Subcutaneous abdominal adipose tissue (tissue), 5 donors: ENCODE measurements around the gene RSL1D1.

ENCODE experiments used
- H3K27ac ChIP-seq: one replicate; pipeline ENCODE4 v1.7.0; 2013; ENCODE audit warnings: low read depth, mild to moderate bottlenecking, inconsistent platforms, low read length, moderate library complexity
- H3K27me3 ChIP-seq, 5 donors: one replicate each; pipeline ENCODE4 v1.7.0; 2013; ENCODE audit warnings: low read length in 5 of 5, inconsistent platforms in 1 of 5; ENCODE audit not compliant: control insufficient read depth in 5 of 5, insufficient read depth in 4 of 5
- H3K36me3 ChIP-seq, 5 donors: one replicate each; pipeline ENCODE4 v1.7.0; 2013; ENCODE audit warnings: low read length in 5 of 5; ENCODE audit not compliant: control insufficient read depth in 5 of 5, insufficient read depth in 5 of 5
- H3K4me1 ChIP-seq, 5 donors: one replicate each; pipeline ENCODE4 v1.7.0; 2013; ENCODE audit warnings: low read length in 5 of 5, mild to moderate bottlenecking in 3 of 5, moderate library complexity in 1 of 5; ENCODE audit not compliant: control insufficient read depth in 5 of 5, insufficient read depth in 5 of 5
- H3K4me3 ChIP-seq, 5 donors: one replicate each; pipeline ENCODE4 v1.7.0; 2013; ENCODE audit warnings: low read length in 5 of 5, low read depth in 1 of 5
- H3K9ac ChIP-seq, 5 donors: one replicate each; pipeline ENCODE4 v1.7.0; 2013; ENCODE audit warnings: low read length in 5 of 5, mild to moderate bottlenecking in 4 of 5, moderate library complexity in 3 of 5
- H3K9me3 ChIP-seq, 5 donors: one replicate each; pipeline ENCODE4 v1.7.0; 2013; ENCODE audit warnings: low read length in 5 of 5; ENCODE audit not compliant: control insufficient read depth in 5 of 5
- donor health status: healthy.
- donor health status: healthy.
- donor health status: healthy.
- donor health status: healthy.
- donor health status: healthy.

The RSL1D1 gene

GRCh38 chr16:11851294-11852091 lies at the start of gene RSL1D1:
RSL1D1 (minus strand) TSS chr16:11851542; CDS start chr16:11851512, 30 bp downstream.
- H3K9ac ChIP-seq, result peak within 1 kb of the TSS; percentile 81 to 98 (median 94)
- no peaks in the 10 kb centered on the region for H3K27me3 ChIP-seq
- peaks cover 14 to 29% (median 25%) of the 10 kb centered on the region in 5 donors for H3K36me3 ChIP-seq
- peak within 1 kb of the TSS; percentile 85 to 100 (median 97) for H3K4me3 ChIP-seq
- H3K9me3 ChIP-seq, result no peaks in the 10 kb centered on the region
- peaks cover 0 to 35% (median 25%) of the 10 kb centered on the region in 5 donors for H3K4me1 ChIP-seq
- H3K27ac ChIP-seq, result peak within 1 kb of the TSS; percentile 91

- Histone ChIP-seq H3K27ac (no peak overlapping the region), H3K27me3 (no peaks in the 10 kb centered on the region), H3K36me3 (peaks cover 0 to 18% (median 3%) of the 10 kb centered on the region in 5 donors), H3K9ac (no peak overlapping the region), H3K4me1 (peaks cover 0 to 9% (median 0%) of the 10 kb centered on the region in 5 donors), H3K4me3 (no peak overlapping the region), H3K9me3 (no peaks in the 10 kb centered on the region)
These were observed 49.7 kb upstream of the RSL1D1 start for GRCh38 chr16:11901091-11901490.

- Histone ChIP-seq H3K4me3 (no peak overlapping the region), H3K9ac (no peak overlapping the region), H3K27ac (peak overlapping the region; percentile 7), H3K36me3 (peaks cover 14 to 42% (median 18%) of the 10 kb centered on the region in 5 donors), H3K27me3 (no peaks in the 10 kb centered on the region), H3K4me1 (peaks cover 0 to 9% (median 0%) of the 10 kb centered on the region in 5 donors), H3K9me3 (no peaks in the 10 kb centered on the region)
These were observed 45.3 kb upstream of the RSL1D1 start for GRCh38 chr16:11896486-11897176.

DNA sequence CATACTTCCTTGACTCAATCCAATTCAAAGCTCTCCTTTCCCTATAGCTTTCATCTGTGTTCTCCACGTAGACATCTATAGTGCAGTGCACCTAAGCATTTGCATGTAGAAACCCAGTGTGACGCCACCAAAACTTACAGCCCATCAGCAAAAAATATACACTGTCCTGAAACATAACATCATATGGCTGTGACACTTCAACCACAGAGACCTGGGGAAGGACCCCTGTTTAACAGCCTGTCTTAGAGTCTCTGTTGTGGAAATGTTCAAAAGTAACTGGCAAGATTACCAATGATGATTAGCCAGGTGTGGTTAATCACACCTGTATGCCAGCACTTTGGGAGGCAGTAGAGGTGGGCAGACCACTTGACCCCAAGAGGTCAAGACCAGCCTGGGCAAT lies 42.2 kb upstream of the RSL1D1 start:
- Histone ChIP-seq H3K9ac (no peak overlapping the region), H3K27ac (no peak overlapping the region), H3K36me3 (peaks cover 23 to 51% (median 31%) of the 10 kb centered on the region in 5 donors), H3K4me1 (no peaks in the 10 kb centered on the region), H3K4me3 (no peak overlapping the region), H3K27me3 (no peaks in the 10 kb centered on the region), H3K9me3 (no peaks in the 10 kb centered on the region)

- H3K27ac ChIP-seq, result no peak overlapping the region
- peaks cover 23 to 57% (median 33%) of the 10 kb centered on the region in 5 donors for H3K36me3 ChIP-seq
- H3K9me3 ChIP-seq, result no peaks in the 10 kb centered on the region
- no peak overlapping the region for H3K9ac ChIP-seq
- no peaks in the 10 kb centered on the region for H3K27me3 ChIP-seq
- no peak overlapping the region for H3K4me3 ChIP-seq
- no peaks in the 10 kb centered on the region for H3K4me1 ChIP-seq
These were observed 41.4 kb upstream of the RSL1D1 start for GRCh38 chr16:11892761-11893160.

DNA sequence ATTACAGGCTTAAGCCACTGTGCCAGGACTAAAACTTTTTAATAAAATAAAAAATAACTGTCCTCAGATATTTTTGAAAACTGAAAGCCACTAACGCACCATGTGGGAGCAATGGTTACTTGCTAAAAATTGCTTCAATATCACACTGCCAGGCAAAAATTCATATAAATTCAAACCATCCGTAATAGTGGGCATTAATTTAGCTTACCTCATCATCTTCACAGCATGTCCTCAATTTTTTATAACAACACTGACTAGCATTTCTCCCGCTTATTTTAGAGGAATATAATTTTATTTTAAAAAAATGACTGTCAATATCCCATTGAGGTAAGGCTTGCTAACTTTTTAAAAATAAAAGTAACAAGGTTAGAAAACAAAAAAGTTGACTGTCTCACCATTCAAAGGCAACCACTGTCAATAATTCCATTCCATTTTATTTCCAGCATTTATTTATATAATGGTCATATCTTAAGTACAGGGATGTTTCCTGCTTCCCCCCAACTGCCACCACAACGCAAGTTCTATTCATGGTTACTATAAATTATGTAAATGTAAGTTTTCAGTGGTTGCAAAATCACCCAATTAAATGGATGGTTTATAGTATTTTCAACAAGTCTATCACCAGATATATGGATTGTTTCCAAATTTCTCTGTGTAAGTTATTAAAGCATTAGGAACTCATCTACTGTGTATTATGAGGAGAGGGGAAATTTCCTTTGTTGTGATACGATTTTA lies 39.1 kb upstream of the RSL1D1 start:
- H3K4me1 ChIP-seq, result no peaks in the 10 kb centered on the region
- H3K4me3 ChIP-seq, result no peak overlapping the region
- no peaks in the 10 kb centered on the region for H3K27me3 ChIP-seq
- H3K9ac ChIP-seq, result no peak overlapping the region
- H3K36me3 ChIP-seq, result peaks cover 37 to 72% (median 51%) of the 10 kb centered on the region in 5 donors
- no peak overlapping the region for H3K27ac ChIP-seq
- no peaks in the 10 kb centered on the region for H3K9me3 ChIP-seq

- Histone ChIP-seq H3K27me3 (no peaks in the 10 kb centered on the region), H3K36me3 (peaks cover 44 to 75% (median 59%) of the 10 kb centered on the region in 5 donors), H3K27ac (no peak overlapping the region), H3K9ac (no peak overlapping the region), H3K9me3 (no peaks in the 10 kb centered on the region), H3K4me1 (no peaks in the 10 kb centered on the region), H3K4me3 (no peak overlapping the region)
These were observed 35.5 kb upstream of the RSL1D1 start for GRCh38 chr16:11886881-11887280.

DNA sequence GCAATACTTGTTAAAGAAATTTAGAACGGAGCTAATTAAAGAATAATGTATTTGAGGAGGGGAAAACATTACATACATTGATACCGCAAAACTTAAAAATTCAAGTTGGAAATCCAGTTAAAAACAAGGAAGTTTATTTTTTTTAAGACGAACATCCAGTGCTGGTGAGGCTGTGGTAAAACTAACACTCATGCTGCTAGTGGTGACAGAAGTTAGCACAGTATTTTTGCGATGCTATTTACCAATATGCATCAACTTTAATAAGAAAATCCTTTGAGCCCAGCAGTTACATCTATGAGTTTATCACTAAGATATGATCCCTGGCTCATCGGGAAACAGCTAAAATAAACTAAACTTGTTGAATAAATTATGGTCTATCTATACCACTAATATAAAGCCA lies 32.7 kb upstream of the RSL1D1 start:
- H3K4me1 ChIP-seq, result no peaks in the 10 kb centered on the region
- no peak overlapping the region for H3K4me3 ChIP-seq
- H3K36me3 ChIP-seq, result peaks cover 35 to 88% (median 59%) of the 10 kb centered on the region in 5 donors
- H3K9ac ChIP-seq, result no peak overlapping the region
- no peak overlapping the region for H3K27ac ChIP-seq
- no peaks in the 10 kb centered on the region for H3K27me3 ChIP-seq
- no peaks in the 10 kb centered on the region for H3K9me3 ChIP-seq

DNA sequence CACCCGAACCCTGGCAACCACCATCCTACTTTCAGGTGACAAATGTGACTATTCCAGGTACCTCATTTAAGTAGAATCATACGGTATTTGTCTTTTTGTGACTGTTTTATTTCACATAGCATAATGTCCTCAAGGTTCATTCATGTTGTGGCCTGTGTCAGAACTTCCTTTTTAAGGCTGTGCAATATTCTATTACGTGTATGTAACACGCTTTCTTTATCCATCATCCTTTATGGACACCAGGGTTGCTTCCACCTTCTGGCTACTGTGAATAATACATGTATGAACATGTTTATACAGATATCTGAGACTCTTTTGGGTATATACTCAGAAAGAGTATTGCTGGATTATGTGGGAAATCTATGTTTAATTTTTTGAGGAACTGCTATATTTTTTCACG lies 28.7 kb upstream of the RSL1D1 start:
- H3K36me3 ChIP-seq, result peaks cover 30 to 82% (median 54%) of the 10 kb centered on the region in 5 donors
- H3K9ac ChIP-seq, result no peak overlapping the region
- H3K4me3 ChIP-seq, result no peak overlapping the region
- no peaks in the 10 kb centered on the region for H3K9me3 ChIP-seq
- no peaks in the 10 kb centered on the region for H3K4me1 ChIP-seq
- no peak overlapping the region for H3K27ac ChIP-seq
- no peaks in the 10 kb centered on the region for H3K27me3 ChIP-seq
